Vagina (tissue), 2 donors: ENCODE measurements around the gene COG1. TPM values are rescaled to one million over a fixed set of nuclear protein-coding genes. Genes with fewer than 3 reads are reported as not detected.

Experiments
- DNase-seq, 2 donors: peaks; one replicate each; pipeline ENCODE4 v3.0.0-alpha.2; 2017; ENCODE audit errors: extremely low spot score in 2 of 2
- H3K27ac ChIP-seq: fragments of 200-600 bp; sonication (generic); one replicate; pipeline ENCODE4 v1.5.1; 2019
- H3K27me3 ChIP-seq: fragments of 200-600 bp; sonication (generic); one replicate; pipeline ENCODE4 v1.5.1; 2019
- H3K36me3 ChIP-seq, 2 donors: fragments of 200-600 bp; sonication (generic); one replicate each; pipeline ENCODE4 v1.5.1; 2017 to 2019
- H3K4me1 ChIP-seq: fragments of 200-600 bp; sonication (generic); one replicate; pipeline ENCODE4 v1.5.1; 2019
- H3K4me3 ChIP-seq, 2 donors: fragments of 200-600 bp; sonication (generic); 1 replicate in 1 of 2; 2 replicates in 1 of 2; pipeline ENCODE4 v1.5.1; 2016 to 2019
- H3K9me3 ChIP-seq: fragments of 200-600 bp; sonication (generic); one replicate; pipeline ENCODE4 v1.5.1; 2019
- CTCF ChIP-seq, 3 experiments: fragments of 450-650 bp in 2 of 3; fragments of 200-600 bp in 1 of 3; sonication (generic) in 1 of 3; IDR thresholded peaks; one replicate each; pipeline ENCODE4 v1.5.1; 2017 to 2019; ENCODE audit warnings: antibody characterized with exemption in 3 of 3, mild to moderate bottlenecking in 2 of 3, moderate library complexity in 2 of 3
- POLR2A ChIP-seq, 2 donors: fragments of 450-650 bp; IDR thresholded peaks; one replicate each; pipeline ENCODE4 v1.6.1; 2017; ENCODE audit warnings: antibody characterized with exemption in 2 of 2, mild to moderate bottlenecking in 2 of 2, moderate library complexity in 2 of 2
- POLR2AphosphoS5 ChIP-seq, 2 donors: sonication (generic); formaldehyde crosslinking; IDR thresholded peaks; one replicate each; pipeline ENCODE4 v1.9.0; 2017; ENCODE audit warnings: antibody characterized with exemption in 2 of 2, mild to moderate bottlenecking in 2 of 2, low read depth in 1 of 2; ENCODE audit not compliant: insufficient read depth in 1 of 2
- intact Hi-C: fragments of 100-400 bp; cut with DNase I; formaldehyde crosslinking; loops from one replicate; pipeline ENCODE4 v1.15.1; 2023
- total RNA-seq: library from RNA; depleted of rRNA; stranded (reverse); fragments of >200 nt; gene quantifications from one replicate; pipeline ENCODE4 v1.2.3, GENCODE V29; 2016

The COG1 gene
- total RNA-seq, 1 donor from 2014 or later: 30.9 TPM

- intact Hi-C loops: no loop called here
- no peak for TF ChIP-seq POLR2AphosphoS5 (IDR thresholded peaks at IDR 0.05; ENCODE audit: insufficient read depth in 1 of 2, low read depth in 1 of 2)
- TF ChIP-seq CTCF (IDR thresholded peaks at IDR 0.05): no peak
- TF ChIP-seq POLR2A (IDR thresholded peaks at IDR 0.05): no peak
- DNase-seq: no peak
- H3K4me1 ChIP-seq: no peaks in the 10 kb centered on the region
- H3K27me3 ChIP-seq: no peaks in the 10 kb centered on the region
- H3K9me3 ChIP-seq: no peaks in the 10 kb centered on the region
- H3K4me3 ChIP-seq: no peak overlapping the region
- H3K27ac ChIP-seq: no peak overlapping the region
- no peaks in the 10 kb centered on the region for H3K36me3 ChIP-seq
Measured at GRCh38 chr17:73175962-73176565, 16.8 kb upstream of the COG1 start.

GRCh38 chr17:73179387-73179786 lies 13.5 kb upstream of the COG1 start:
- DNase-seq: no peak
- no peak overlapping the region for H3K27ac ChIP-seq
- H3K9me3 ChIP-seq: no peaks in the 10 kb centered on the region
- no peaks in the 10 kb centered on the region for H3K36me3 ChIP-seq
- H3K4me1 ChIP-seq: no peaks in the 10 kb centered on the region
- H3K4me3 ChIP-seq: no peak overlapping the region
- intact Hi-C loops: no loop called here
- H3K27me3 ChIP-seq: no peaks in the 10 kb centered on the region
- no peak for TF ChIP-seq CTCF (IDR thresholded peaks at IDR 0.05)
- TF ChIP-seq POLR2A (IDR thresholded peaks at IDR 0.05): no peak
- no peak for TF ChIP-seq POLR2AphosphoS5 (IDR thresholded peaks at IDR 0.05; ENCODE audit: insufficient read depth in 1 of 2, low read depth in 1 of 2)

GRCh38 chr17:73179878-73180277 lies 13.0 kb upstream of the COG1 start:
- Histone ChIP-seq H3K9me3 (no peaks in the 10 kb centered on the region), H3K4me3 (no peak overlapping the region), H3K27ac (no peak overlapping the region), H3K27me3 (no peaks in the 10 kb centered on the region), H3K36me3 (no peaks in the 10 kb centered on the region), H3K4me1 (no peaks in the 10 kb centered on the region)
- no peak for DNase-seq
- intact Hi-C loops: no loop called here
- no peak for TF ChIP-seq CTCF (IDR thresholded peaks at IDR 0.05)
- no peak for TF ChIP-seq POLR2AphosphoS5 (IDR thresholded peaks at IDR 0.05; ENCODE audit: insufficient read depth in 1 of 2, low read depth in 1 of 2)
- no peak for TF ChIP-seq POLR2A (IDR thresholded peaks at IDR 0.05)

GRCh38 chr17:73182616-73183310 lies 10.1 kb upstream of the COG1 start:
- Histone ChIP-seq H3K9me3 (no peaks in the 10 kb centered on the region), H3K4me1 (no peaks in the 10 kb centered on the region), H3K36me3 (no peaks in the 10 kb centered on the region), H3K4me3 (no peak overlapping the region), H3K27ac (no peak overlapping the region), H3K27me3 (no peaks in the 10 kb centered on the region)
- DNase-seq: no peak
- intact Hi-C loops: no loop called here
- no peak for TF ChIP-seq POLR2A (IDR thresholded peaks at IDR 0.05)
- no peak for TF ChIP-seq CTCF (IDR thresholded peaks at IDR 0.05)
- TF ChIP-seq POLR2AphosphoS5 (IDR thresholded peaks at IDR 0.05; ENCODE audit: insufficient read depth in 1 of 2, low read depth in 1 of 2): no peak
